GM12865 (cell line): ENCODE measurements around the gene PRDX2.

ENCODE experiments used
- DNase-seq: peaks from one replicate; pipeline ENCODE4 v3.0.0; 2010; ENCODE audit warnings: low read depth
- H3K4me3 ChIP-seq: 2 replicates; pipeline ENCODE4 v1.5.1; 2011; ENCODE audit warnings: mild to moderate bottlenecking, low read depth, low read length, control low read depth
- CTCF ChIP-seq: IDR thresholded peaks from 2 replicates; pipeline ENCODE4 v1.5.1; 2011; ENCODE audit warnings: low read length, control low read depth, low read depth, inconsistent platforms; ENCODE audit not compliant: insufficient read depth; ENCODE audit errors: missing control alignments

The PRDX2 gene

GRCh38 chr19:12767666-12768065 is 33.9 kb downstream of the PRDX2 start:
- DNase-seq: no peak

GRCh38 chr19:12767150-12767549 is 34.5 kb downstream of the PRDX2 start:
- H3K4me3 ChIP-seq: no peak overlapping the region
- TF ChIP-seq CTCF: no peak

More at GRCh38 chr19:12767666-12768065, 33.9 kb downstream of the PRDX2 start:
- no peak overlapping the region for H3K4me3 ChIP-seq
- no peak for TF ChIP-seq CTCF

GRCh38 chr19:12766051-12766521 is 35.5 kb downstream of the PRDX2 start:
- DNase-seq: peak; percentile 84
- peak; percentile 85 for TF ChIP-seq CTCF
- H3K4me3 ChIP-seq: peak overlapping the region; percentile 28; the same call in 1 of the 2 replicates

More at GRCh38 chr19:12767150-12767549, 34.5 kb downstream of the PRDX2 start:
- no peak for DNase-seq

GRCh38 chr19:12764698-12765097 is 36.9 kb downstream of the PRDX2 start:
- TF ChIP-seq CTCF: no peak
- no peak for DNase-seq

GRCh38 chr19:12763100-12763499 is 38.5 kb downstream of the PRDX2 start:
- no peak overlapping the region for H3K4me3 ChIP-seq
- DNase-seq: no peak
- no peak for TF ChIP-seq CTCF

More at GRCh38 chr19:12764698-12765097, 36.9 kb downstream of the PRDX2 start:
- H3K4me3 ChIP-seq: no peak overlapping the region

- no peak overlapping the region for H3K4me3 ChIP-seq
- no peak for DNase-seq
- TF ChIP-seq CTCF: no peak
Measured at GRCh38 chr19:12759686-12760085, 41.9 kb downstream of the PRDX2 start.
